Measurements from ENCODE around the gene HNF4A.

GRCh38 chr20:44411757-44412401 is 56.4 kb downstream of the HNF4A start:
- TF ChIP-seq MAX (IDR thresholded peaks at IDR 0.05; ENCODE audit: low read depth, low read length), result no peak
- TF ChIP-seq, protein P1, sequence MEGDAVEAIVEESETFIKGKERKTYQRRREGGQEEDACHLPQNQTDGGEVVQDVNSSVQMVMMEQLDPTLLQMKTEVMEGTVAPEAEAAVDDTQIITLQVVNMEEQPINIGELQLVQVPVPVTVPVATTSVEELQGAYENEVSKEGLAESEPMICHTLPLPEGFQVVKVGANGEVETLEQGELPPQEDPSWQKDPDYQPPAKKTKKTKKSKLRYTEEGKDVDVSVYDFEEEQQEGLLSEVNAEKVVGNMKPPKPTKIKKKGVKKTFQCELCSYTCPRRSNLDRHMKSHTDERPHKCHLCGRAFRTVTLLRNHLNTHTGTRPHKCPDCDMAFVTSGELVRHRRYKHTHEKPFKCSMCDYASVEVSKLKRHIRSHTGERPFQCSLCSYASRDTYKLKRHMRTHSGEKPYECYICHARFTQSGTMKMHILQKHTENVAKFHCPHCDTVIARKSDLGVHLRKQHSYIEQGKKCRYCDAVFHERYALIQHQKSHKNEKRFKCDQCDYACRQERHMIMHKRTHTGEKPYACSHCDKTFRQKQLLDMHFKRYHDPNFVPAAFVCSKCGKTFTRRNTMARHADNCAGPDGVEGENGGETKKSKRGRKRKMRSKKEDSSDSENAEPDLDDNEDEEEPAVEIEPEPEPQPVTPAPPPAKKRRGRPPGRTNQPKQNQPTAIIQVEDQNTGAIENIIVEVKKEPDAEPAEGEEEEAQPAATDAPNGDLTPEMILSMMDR (IDR thresholded peaks at IDR 0.05; ENCODE audit: low read depth, low read length), result no peak
- no peak for TF ChIP-seq MYC (IDR thresholded peaks at IDR 0.05; ENCODE audit: low read depth, low read length)

Data from NB4 (cell line).